Measurements from ENCODE around the gene GATAD2A. TPM values are rescaled to one million over a fixed set of nuclear protein-coding genes. Genes with fewer than 3 reads are reported as not detected.

The GATAD2A gene
- total and polyA plus RNA-seq, 9 of the 15 experiments (the other 6 are each of a cell fraction or from before 2014, with no cell fraction given), result 2.4 to 226 (median 44.2) TPM

DNA sequence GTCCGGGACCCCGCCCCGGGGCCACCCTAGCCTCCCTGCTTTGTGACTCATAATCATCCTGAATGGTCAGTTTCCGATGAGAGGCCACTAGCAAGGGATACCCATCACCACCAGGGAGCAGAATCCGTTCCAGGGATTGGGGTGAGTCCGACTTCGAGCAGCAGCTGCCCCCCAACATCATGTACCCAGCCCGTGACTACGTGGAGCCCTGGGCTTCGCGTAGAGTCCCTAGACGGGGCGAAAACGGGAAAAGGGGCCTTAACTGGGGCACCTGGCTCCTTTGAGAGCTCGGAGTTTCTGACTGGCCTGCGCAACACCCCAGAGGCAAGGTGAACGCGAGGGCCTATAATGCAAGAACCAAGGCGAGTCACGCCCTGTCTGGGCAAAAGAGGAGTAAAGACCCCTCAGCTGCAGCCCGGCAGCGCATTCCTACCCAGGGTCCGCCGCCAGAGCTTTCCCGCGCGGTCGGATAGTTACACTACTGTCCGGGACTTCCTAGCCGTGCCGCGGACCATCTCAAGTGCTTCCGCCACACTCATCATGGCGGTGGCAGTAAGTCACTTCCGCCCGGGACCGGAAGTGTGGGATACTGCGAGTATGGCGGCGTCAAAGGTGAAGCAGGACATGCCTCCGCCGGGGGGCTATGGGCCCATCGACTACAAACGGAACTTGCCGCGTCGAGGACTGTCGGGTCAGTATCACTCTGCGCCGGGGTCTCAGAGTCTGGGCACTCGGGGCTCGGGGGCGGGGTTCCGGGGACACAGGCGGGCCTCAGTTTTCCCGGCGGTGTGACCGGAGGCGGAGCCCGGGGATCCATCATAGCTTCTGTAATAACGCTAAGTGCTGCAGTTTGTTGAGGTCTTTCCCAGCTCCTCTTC lies 110.4 kb downstream of the GATAD2A start, which contains the start of gene NDUFA13 (continued):
- TF ChIP-seq, protein P1, sequence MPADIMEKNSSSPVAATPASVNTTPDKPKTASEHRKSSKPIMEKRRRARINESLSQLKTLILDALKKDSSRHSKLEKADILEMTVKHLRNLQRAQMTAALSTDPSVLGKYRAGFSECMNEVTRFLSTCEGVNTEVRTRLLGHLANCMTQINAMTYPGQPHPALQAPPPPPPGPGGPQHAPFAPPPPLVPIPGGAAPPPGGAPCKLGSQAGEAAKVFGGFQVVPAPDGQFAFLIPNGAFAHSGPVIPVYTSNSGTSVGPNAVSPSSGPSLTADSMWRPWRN (IDR thresholded peaks at IDR 0.05; ENCODE audit: low read depth), result no peak
- TF ChIP-seq TARDBP (IDR thresholded peaks at IDR 0.05), result no peak
- TF ChIP-seq, protein P2, sequence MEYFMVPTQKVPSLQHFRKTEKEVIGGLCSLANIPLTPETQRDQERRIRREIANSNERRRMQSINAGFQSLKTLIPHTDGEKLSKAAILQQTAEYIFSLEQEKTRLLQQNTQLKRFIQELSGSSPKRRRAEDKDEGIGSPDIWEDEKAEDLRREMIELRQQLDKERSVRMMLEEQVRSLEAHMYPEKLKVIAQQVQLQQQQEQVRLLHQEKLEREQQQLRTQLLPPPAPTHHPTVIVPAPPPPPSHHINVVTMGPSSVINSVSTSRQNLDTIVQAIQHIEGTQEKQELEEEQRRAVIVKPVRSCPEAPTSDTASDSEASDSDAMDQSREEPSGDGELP (CRISPR knock-in tag; IDR thresholded peaks at IDR 0.05; ENCODE audit: borderline replicate concordance), result peak; percentile 32; the same call in 1 of the 2 replicates
- TF ChIP-seq NR2C2 (CRISPR knock-in tag; IDR thresholded peaks at IDR 0.05), result peak; percentile 95
- peak; percentile 98 for TF ChIP-seq NR2C2 (tag; IDR thresholded peaks at IDR 0.05)
- no peak for TF ChIP-seq ZFPM2 (CRISPR knock-in tag; IDR thresholded peaks at IDR 0.05)
- TF ChIP-seq, protein P3, sequence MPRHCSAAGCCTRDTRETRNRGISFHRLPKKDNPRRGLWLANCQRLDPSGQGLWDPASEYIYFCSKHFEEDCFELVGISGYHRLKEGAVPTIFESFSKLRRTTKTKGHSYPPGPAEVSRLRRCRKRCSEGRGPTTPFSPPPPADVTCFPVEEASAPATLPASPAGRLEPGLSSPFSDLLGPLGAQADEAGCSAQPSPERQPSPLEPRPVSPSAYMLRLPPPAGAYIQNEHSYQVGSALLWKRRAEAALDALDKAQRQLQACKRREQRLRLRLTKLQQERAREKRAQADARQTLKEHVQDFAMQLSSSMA (CRISPR knock-in tag; IDR thresholded peaks at IDR 0.05), result peak; percentile 99
- peak; percentile 57; the same call in 1 of the 2 replicates for TF ChIP-seq MXI1 (IDR thresholded peaks at IDR 0.05; ENCODE audit: low read depth, low read length)
- TF ChIP-seq, protein P4, sequence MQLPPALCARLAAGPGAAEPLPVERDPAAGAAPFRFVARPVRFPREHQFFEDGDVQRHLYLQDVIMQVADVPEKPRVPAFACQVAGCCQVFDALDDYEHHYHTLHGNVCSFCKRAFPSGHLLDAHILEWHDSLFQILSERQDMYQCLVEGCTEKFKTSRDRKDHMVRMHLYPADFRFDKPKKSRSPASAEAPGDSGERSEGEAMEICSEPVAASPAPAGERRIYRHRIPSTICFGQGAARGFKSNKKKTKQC (CRISPR knock-in tag; IDR thresholded peaks at IDR 0.05), result peak; percentile 7; the same call in 1 of the 2 replicates
- TF ChIP-seq ZNF143 (CRISPR knock-in tag; IDR thresholded peaks at IDR 0.05), result no peak
- TF ChIP-seq RFX1 (IDR thresholded peaks at IDR 0.05), result no peak
- TF ChIP-seq BMI1 (IDR thresholded peaks at IDR 0.05; ENCODE audit: low read length), result no peak
- TF ChIP-seq POLR2B (IDR thresholded peaks at IDR 0.05; ENCODE audit: low read depth, partially characterized antibody), result peak; percentile 79
- no peak for TF ChIP-seq ZNF696 (CRISPR knock-in tag; conservative IDR thresholded peaks at IDR 0.05)
- no peak for TF ChIP-seq KDM1A (IDR thresholded peaks at IDR 0.05)
- TF ChIP-seq NFRKB (IDR thresholded peaks at IDR 0.05; ENCODE audit: low read depth), result peak; percentile 94
- TF ChIP-seq DMBX1 (CRISPR knock-in tag; IDR thresholded peaks at IDR 0.05; ENCODE audit: borderline replicate concordance), result no peak
- TF ChIP-seq, protein P5, sequence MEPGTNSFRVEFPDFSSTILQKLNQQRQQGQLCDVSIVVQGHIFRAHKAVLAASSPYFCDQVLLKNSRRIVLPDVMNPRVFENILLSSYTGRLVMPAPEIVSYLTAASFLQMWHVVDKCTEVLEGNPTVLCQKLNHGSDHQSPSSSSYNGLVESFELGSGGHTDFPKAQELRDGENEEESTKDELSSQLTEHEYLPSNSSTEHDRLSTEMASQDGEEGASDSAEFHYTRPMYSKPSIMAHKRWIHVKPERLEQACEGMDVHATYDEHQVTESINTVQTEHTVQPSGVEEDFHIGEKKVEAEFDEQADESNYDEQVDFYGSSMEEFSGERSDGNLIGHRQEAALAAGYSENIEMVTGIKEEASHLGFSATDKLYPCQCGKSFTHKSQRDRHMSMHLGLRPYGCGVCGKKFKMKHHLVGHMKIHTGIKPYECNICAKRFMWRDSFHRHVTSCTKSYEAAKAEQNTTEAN (CRISPR knock-in tag; IDR thresholded peaks at IDR 0.05), result no peak
- TF ChIP-seq CHD4 (IDR thresholded peaks at IDR 0.05; ENCODE audit: insufficient read depth, insufficient replicate concordance, low read depth, low read length, poor library complexity, severe bottlenecking), result no peak
- TF ChIP-seq SRSF1 (IDR thresholded peaks at IDR 0.05; ENCODE audit: low read depth, low read length), result no peak
- no peak for TF ChIP-seq SAFB (IDR thresholded peaks at IDR 0.05; ENCODE audit: borderline replicate concordance, low read depth, low read length)
- peak; percentile 8 for TF ChIP-seq XRCC4 (IDR thresholded peaks at IDR 0.05; ENCODE audit: extremely low read depth, insufficient read depth, insufficient read length)
- no peak for TF ChIP-seq RNF2 (IDR thresholded peaks at IDR 0.05)
- TF ChIP-seq SMARCE1 (IDR thresholded peaks at IDR 0.05), result no peak
